WERI-Rb-1 (cell line): ENCODE measurements around the gene NFAT5.

Experiments used
- DNase-seq: peaks from one replicate; pipeline ENCODE4 v3.0.0-alpha.2; 2020
- H3K27ac ChIP-seq: fragments of 250-450 bp; sonication (Bioruptor Pico); 2 replicates; pipeline ENCODE4 v1.5.1; 2020; ENCODE audit warnings: mild to moderate bottlenecking, moderate library complexity
- H3K27me3 ChIP-seq: fragments of 250-450 bp; sonication (Bioruptor Pico); 2 replicates; pipeline ENCODE4 v1.5.1; 2021; ENCODE audit warnings: mild to moderate bottlenecking, low read depth, moderate library complexity; ENCODE audit not compliant: insufficient read depth, severe bottlenecking
- H3K36me3 ChIP-seq: fragments of 250-450 bp; sonication (Bioruptor Pico); 2 replicates; pipeline ENCODE4 v1.5.1; 2020; ENCODE audit warnings: mild to moderate bottlenecking, moderate library complexity
- H3K4me3 ChIP-seq: 2 replicates; pipeline ENCODE4 v1.5.1; 2011; ENCODE audit warnings: low read depth, mild to moderate bottlenecking, control low read depth, low read length
- H3K9me3 ChIP-seq: fragments of 250-450 bp; sonication (Bioruptor Pico); 2 replicates; pipeline ENCODE4 v1.5.1; 2021; ENCODE audit warnings: mild to moderate bottlenecking, moderate library complexity; ENCODE audit not compliant: severe bottlenecking
- CTCF ChIP-seq: IDR thresholded peaks from 2 replicates; pipeline ENCODE4 v1.5.1; 2011; ENCODE audit warnings: low read depth, mild to moderate bottlenecking, control low read depth, inconsistent platforms, low read length

The NFAT5 gene

GRCh38 chr16:69754143-69754468 is 188.3 kb downstream of the NFAT5 start:
- H3K4me3 ChIP-seq: peak overlapping the region; percentile 98
- DNase-seq: no peak
- no peaks in the 10 kb centered on the region for H3K27me3 ChIP-seq
- peak overlapping the region; percentile 58 for H3K27ac ChIP-seq
- TF ChIP-seq CTCF: no peak
- no peaks in the 10 kb centered on the region for H3K9me3 ChIP-seq
- peaks cover 40% of the 10 kb centered on the region for H3K36me3 ChIP-seq
